Gastrocnemius medialis (tissue), 4 donors: Measurements from ENCODE around the gene TMEM131L.

Source experiments
- CTCF ChIP-seq, 5 experiments: fragments of 450-650 bp in 3 of 5; fragments of 200-600 bp in 2 of 5; sonication (generic) in 2 of 5; IDR thresholded peaks in 4 of 5; conservative IDR thresholded peaks in 1 of 5; 1 replicate in 4 of 5; 2 replicates in 1 of 5; pipeline ENCODE4 v1.5.1; 2016 to 2019; ENCODE audit warnings: antibody characterized with exemption in 5 of 5, mild to moderate bottlenecking in 3 of 5, moderate library complexity in 3 of 5
- POLR2A ChIP-seq, 2 donors: fragments of 450-650 bp; IDR thresholded peaks; one replicate each; pipeline ENCODE4 v1.6.1; 2017; ENCODE audit warnings: antibody characterized with exemption in 2 of 2, mild to moderate bottlenecking in 2 of 2, moderate library complexity in 2 of 2

GRCh38 chr4:153507310-153508073 is 41.3 kb downstream of the TMEM131L start:
- TF ChIP-seq CTCF (IDR thresholded peaks at IDR 0.05 in 4 of 5, conservative IDR thresholded peaks at IDR 0.05 in 1 of 5): no peak
- no peak for TF ChIP-seq POLR2A (IDR thresholded peaks at IDR 0.05)
